ENCODE data around the gene PPP1R1B. TPM values are rescaled to one million over a fixed set of nuclear protein-coding genes. Genes with fewer than 3 reads are reported as not detected.

Gene PPP1R1B
- total RNA-seq, 2 donors from 2014 or later, result 0.22 to 0.42 TPM

DNA sequence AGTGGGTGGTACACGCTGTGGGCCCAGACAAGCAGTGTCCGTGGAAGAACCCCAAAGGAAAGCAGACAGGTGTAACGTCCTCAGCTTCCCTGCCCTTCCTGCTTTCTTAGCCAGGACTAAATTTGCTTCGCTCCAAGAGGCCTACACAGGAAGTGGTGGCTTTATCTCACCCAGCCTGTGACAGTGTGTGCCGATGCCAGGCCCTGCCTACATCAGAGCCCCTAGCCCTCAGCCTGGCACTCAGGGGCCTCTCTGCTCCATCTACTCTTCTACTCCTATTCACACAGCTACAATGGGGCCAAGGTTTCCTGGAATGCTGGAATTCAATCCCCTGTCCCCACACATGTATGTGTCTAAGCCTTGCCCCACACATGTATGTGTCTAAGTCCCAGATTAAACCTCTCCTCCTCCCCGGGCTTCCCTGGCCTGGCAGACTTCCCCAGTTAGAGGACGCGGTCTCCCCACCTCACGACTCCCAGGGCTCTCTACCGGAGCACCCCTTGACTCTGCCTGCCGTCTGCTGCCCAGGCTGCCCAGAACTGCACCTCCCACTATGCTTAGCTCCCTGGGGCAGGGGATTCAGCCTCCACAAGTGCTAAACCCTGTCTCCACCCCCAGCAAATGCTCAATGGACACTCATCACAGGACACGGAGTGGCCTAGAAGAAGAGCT, 52.9 kb downstream of the PPP1R1B start:
- H3K36me3 Mint-ChIP-seq (ENCODE audit: low read depth), result peaks cover 9% of the 10 kb centered on the region
- ATAC-seq, result peak; percentile 84
- H3K4me3 Mint-ChIP-seq, result peak overlapping the region; percentile 73
- DNase-seq, result no peak
- no peaks in the 10 kb centered on the region for H3K9me3 ChIP-seq (ENCODE audit: control insufficient read depth, low read length, poor library complexity, severe bottlenecking)
- no peaks in the 10 kb centered on the region for H3K27me3 Mint-ChIP-seq
- H3K4me1 Mint-ChIP-seq, result peaks cover 35% of the 10 kb centered on the region
- peak overlapping the region; percentile 98 for H3K27ac Mint-ChIP-seq

DNA sequence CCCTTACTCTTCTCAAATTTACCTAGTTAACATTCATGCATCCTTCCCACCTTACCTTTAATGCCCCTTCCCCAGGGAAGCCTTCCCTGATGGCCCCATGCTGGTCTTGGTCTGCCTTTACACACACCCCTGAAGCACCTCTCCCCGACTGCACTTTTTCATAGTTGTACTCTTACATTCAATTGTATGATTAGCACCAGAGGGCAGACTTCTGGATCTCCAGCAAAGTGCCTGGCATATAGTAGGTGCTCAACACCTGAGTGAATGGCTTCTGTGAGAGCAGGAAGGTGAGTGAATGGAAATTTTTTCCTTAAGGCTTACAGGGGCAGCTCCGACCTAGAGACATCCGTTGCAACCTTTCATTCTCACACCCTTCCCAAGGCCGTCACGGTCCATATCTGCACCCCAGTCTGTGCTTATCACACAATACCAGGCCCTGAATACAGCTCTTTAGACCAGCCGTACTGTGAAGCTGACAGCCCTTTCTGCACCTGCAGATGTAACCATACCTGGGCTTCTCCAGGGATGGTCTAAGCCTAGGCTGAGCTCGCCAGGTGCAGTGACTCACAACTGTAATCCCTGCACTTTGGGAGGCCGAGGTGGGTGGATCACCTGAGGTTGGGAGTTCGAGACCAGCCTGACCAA, 56.7 kb downstream of the PPP1R1B start:
- no peak overlapping the region for H3K4me3 Mint-ChIP-seq
- no peak overlapping the region for H3K27ac Mint-ChIP-seq
- H3K4me1 Mint-ChIP-seq, result peaks cover 30% of the 10 kb centered on the region

DNA sequence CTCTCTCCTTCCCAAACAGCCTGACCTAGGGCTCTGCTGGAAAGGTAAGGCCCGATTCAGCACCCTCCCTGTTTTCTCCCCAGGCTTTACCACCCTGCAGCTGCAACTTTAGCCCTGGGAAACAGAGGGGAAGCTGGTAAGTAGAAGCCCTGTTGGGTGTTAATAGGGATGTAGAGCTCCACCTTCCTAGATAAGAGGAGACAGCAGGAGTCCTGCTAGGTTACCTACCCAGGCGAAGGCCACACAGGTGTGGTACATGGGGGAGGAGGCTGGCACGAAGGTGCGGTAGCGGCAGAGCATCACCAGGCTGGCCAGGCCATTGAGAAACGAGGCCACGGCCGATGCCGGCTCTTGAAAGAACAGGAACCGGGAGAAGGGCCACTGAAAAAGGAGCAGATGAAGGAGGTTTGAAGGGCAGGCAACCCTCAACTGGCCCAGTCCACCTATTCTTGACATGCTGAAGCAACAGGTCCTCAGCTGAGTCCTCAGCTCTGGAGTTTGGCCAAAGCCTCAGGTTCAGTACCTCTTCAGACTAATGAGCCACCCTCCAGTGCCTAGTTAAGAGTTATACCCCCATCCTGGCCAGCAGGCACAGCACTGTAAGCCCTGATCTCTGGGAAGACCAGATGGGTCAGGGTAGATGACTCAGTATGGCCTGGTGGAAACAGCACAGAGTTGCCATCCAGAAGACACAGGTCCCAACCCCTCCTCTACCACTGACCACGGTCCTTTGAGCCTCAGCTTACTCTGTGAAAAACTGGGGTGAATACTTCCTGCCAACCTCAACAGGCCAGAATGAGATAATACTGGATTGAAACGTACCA, 57.8 kb downstream of the PPP1R1B start:
- no peaks in the 10 kb centered on the region for H3K9me3 ChIP-seq (ENCODE audit: control insufficient read depth, low read length, poor library complexity, severe bottlenecking)
- no peak overlapping the region for H3K4me3 Mint-ChIP-seq
- peaks cover 26% of the 10 kb centered on the region for H3K4me1 Mint-ChIP-seq
- no peaks in the 10 kb centered on the region for H3K27me3 Mint-ChIP-seq
- H3K27ac Mint-ChIP-seq, result no peak overlapping the region
- ATAC-seq (no peak), DNase-seq (no peak)
- peaks cover 12% of the 10 kb centered on the region for H3K36me3 Mint-ChIP-seq (ENCODE audit: low read depth)

More for the DNA sequence above, 56.7 kb downstream of the PPP1R1B start:
- no peaks in the 10 kb centered on the region for H3K9me3 ChIP-seq (ENCODE audit: control insufficient read depth, low read length, poor library complexity, severe bottlenecking)
- Mint-ChIP-seq H3K27me3 (no peaks in the 10 kb centered on the region), H3K36me3 (ENCODE audit: low read depth) (peaks cover 12% of the 10 kb centered on the region)
- DNase-seq (no peak), ATAC-seq (no peak)

Other genes with a start within 250 kb of the PPP1R1B start
- 10 to 100 TPM; 23.4 to 30.4 TPM for gene FBXL20, start 225.3 kb upstream of the PPP1R1B start, total RNA-seq
- gene MED1, start 175.7 kb upstream of the PPP1R1B start, total RNA-seq, result 10 to 100 TPM; 37.8 to 41.3 TPM
- 100 to 1,000 TPM in 1 of 2 donors, 10 to 100 TPM in 1; 97.4 to 105 TPM for gene CDK12, start 165.5 kb upstream of the PPP1R1B start, total RNA-seq
- gene NEUROD2, start 19.0 kb upstream of the PPP1R1B start, total RNA-seq, result not detected
- 10 to 100 TPM; 60.9 to 67.2 TPM for gene STARD3, start 10.2 kb downstream of the PPP1R1B start, total RNA-seq
- gene TCAP, start 38.4 kb downstream of the PPP1R1B start, total RNA-seq, result 1 to 10 TPM; 1.5 to 3.1 TPM
- gene PNMT, start 41.5 kb downstream of the PPP1R1B start, total RNA-seq, result not detected
- 10 to 100 TPM; 28.8 to 31.3 TPM for gene PGAP3, start 61.1 kb downstream of the PPP1R1B start, total RNA-seq
- gene ERBB2, start 73.1 kb downstream of the PPP1R1B start, total RNA-seq, result 1 to 10 TPM; 1.3 to 3.5 TPM
- gene MIEN1, start 103.6 kb downstream of the PPP1R1B start, total RNA-seq, result 10 to 100 TPM; 36.9 to 41.8 TPM
- gene GRB7, start 111.0 kb downstream of the PPP1R1B start, total RNA-seq, result not detected
- 100 to 1,000 TPM; 106 to 113 TPM for gene IKZF3, start 237.4 kb downstream of the PPP1R1B start, total RNA-seq
- gene ZPBP2, start 241.2 kb downstream of the PPP1R1B start, total RNA-seq, result under 1 TPM in 1 of 2 donors, not detected in 1; 0.37 TPM